Mucosa of stomach (tissue), 1 donor: ENCODE data around the gene NEURL1B.

ENCODE experiments used
- H3K27me3 ChIP-seq: one replicate; pipeline ENCODE4 v1.7.0; 2013; ENCODE audit warnings: mild to moderate bottlenecking, low read length; ENCODE audit not compliant: control insufficient read depth, insufficient read depth
- H3K36me3 ChIP-seq: one replicate; pipeline ENCODE4 v1.7.0; 2013; ENCODE audit warnings: low read length; ENCODE audit not compliant: control insufficient read depth, insufficient read depth
- H3K4me1 ChIP-seq: one replicate; pipeline ENCODE4 v1.7.0; 2013; ENCODE audit warnings: mild to moderate bottlenecking, low read length; ENCODE audit not compliant: control insufficient read depth, insufficient read depth
- H3K4me3 ChIP-seq: one replicate; pipeline ENCODE4 v1.7.0; 2013; ENCODE audit warnings: low read length
- H3K9ac ChIP-seq: one replicate; pipeline ENCODE4 v1.7.0; 2013; ENCODE audit warnings: mild to moderate bottlenecking, low read length, moderate library complexity
- H3K9me3 ChIP-seq: one replicate; pipeline ENCODE4 v1.7.0; 2013; ENCODE audit warnings: mild to moderate bottlenecking, low read length, moderate library complexity; ENCODE audit not compliant: control insufficient read depth
- donor health status: Pancreatic carcinoma.

The NEURL1B gene

DNA sequence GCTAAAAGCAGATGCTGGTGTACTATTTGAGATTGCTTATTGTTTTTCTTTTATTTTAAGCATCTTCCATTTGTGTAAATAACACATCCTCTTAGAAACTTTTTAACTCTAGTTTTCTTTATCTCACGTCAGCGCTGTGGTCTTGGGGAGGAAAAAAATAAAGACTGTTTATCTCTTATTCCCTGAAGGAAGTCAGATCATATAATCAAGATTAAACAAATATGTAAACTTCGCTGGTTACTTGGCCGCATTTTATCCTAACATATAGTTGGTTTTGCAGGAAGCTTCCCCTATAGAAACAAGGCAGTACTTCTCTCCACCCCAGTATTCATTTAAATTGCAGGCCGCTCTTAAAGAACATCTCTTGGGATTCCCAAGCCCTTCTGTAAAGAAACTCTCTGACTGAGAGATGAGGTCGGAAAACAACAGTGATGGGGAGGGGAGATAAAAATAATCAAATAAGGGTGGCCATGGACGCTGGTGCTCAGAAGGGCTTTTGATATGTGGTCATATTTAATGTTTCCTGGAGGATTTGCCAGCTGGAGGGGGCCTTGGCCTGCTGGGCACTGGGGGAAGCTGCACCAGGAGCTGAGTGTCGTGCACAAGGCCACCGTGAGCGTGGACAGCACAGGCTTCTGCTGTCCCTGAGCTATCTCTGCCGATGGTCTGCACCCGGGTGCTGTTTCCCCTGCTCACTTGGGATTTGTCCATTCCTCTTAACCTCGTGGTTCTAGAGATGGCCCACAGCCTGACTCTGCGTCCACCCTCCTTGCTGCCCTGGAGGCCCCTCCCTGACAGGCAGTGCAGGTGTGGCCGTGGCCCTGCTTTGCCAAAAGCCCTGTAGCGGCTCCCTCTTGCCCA lies 23.8 kb downstream of the NEURL1B start:
- H3K27me3 ChIP-seq: no peaks in the 10 kb centered on the region
- peaks cover 28% of the 10 kb centered on the region for H3K4me1 ChIP-seq
- no peak overlapping the region for H3K4me3 ChIP-seq
- H3K36me3 ChIP-seq: no peaks in the 10 kb centered on the region
- no peak overlapping the region for H3K9ac ChIP-seq
- no peaks in the 10 kb centered on the region for H3K9me3 ChIP-seq

DNA sequence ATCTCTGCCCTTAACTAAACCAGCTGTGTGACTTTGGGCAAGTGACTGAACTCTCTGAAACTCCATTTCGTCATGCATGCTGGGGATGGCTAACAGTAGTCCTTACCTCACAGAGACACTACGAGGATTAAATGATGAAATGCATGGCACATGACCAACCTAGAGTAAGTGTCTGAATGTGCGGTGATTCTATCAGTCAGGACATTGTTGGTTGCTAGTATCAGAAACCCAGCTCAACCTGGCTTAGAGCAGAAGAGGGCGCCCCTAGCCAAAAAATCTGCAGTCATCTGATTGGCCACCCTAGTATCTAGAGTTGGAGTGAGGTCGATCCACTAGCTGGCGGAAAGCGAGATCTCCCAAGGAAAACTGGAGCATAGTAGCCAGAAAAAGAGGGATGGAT lies 25.2 kb downstream of the NEURL1B start:
- Histone ChIP-seq H3K4me1 (peaks cover 17% of the 10 kb centered on the region), H3K4me3 (no peak overlapping the region), H3K9me3 (no peaks in the 10 kb centered on the region), H3K36me3 (no peaks in the 10 kb centered on the region), H3K27me3 (no peaks in the 10 kb centered on the region), H3K9ac (no peak overlapping the region)

DNA sequence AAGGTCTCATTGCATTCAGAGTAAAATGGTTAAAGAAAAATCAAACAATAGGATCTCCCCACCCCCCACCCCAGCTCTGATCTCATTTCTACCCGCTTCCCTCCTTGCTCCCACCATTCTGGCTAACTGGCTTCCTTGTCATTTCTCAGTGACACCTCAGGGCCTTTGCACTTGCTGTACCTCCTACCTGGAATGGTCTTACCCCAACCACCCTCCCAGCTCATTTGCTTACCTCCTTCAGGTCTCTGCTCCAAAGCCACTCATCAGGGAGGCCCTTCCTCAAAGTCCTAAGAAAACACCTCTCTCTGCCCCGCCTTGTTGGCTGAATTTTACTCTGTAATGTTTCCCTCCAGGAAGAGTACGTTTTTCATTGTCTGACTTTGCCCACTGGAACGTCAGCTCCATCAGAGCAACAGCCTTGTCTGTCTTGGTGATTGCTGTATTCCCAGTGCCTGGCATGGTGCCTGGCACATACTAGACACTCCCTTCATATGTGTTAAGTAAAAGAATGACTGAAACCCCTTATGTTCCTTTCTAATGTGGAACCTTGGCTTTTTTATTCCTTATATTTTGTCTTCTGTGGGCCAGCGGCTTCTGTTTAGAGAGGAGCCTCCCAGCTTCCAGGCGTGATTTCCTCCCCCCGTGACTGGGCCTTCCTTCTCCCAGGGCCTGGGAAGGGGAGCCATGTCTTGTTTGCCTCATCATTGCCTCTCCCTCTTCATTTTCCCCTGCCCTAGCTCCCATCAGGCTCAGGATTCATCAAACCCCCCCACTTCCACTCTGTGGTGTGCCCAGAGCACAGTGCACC lies 26.9 kb downstream of the NEURL1B start:
- peaks cover 17% of the 10 kb centered on the region for H3K4me1 ChIP-seq

DNA sequence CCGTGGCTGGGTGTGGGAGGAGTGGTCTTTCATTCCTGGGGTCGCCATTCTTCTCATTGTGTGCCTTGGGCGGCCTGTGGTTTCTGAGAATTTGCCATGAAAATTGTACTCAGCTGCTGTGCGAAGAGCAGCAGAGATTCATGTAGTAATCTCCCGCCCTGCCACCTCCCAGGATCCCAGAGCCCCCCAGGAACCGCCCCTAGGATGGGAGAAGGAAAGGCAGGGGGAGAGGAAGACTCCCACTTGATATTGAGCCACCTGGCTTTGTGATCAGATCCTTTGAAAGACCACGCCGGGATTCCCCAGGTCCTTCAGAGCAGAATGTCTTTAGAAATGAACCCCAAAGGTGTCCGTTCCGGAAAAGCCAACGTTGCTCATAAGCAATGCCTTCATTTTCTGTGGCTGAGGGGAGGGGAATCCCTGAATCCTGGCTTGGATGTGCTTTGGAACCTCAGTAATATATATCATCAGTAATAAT lies 27.6 kb downstream of the NEURL1B start:
- Histone ChIP-seq H3K9ac (no peak overlapping the region), H3K27me3 (no peaks in the 10 kb centered on the region), H3K4me1 (peaks cover 17% of the 10 kb centered on the region), H3K9me3 (no peaks in the 10 kb centered on the region), H3K36me3 (no peaks in the 10 kb centered on the region), H3K4me3 (no peak overlapping the region)

More for the DNA sequence above, 26.9 kb downstream of the NEURL1B start:
- Histone ChIP-seq H3K36me3 (no peaks in the 10 kb centered on the region), H3K4me3 (no peak overlapping the region), H3K9me3 (no peaks in the 10 kb centered on the region), H3K27me3 (no peaks in the 10 kb centered on the region), H3K9ac (no peak overlapping the region)

DNA sequence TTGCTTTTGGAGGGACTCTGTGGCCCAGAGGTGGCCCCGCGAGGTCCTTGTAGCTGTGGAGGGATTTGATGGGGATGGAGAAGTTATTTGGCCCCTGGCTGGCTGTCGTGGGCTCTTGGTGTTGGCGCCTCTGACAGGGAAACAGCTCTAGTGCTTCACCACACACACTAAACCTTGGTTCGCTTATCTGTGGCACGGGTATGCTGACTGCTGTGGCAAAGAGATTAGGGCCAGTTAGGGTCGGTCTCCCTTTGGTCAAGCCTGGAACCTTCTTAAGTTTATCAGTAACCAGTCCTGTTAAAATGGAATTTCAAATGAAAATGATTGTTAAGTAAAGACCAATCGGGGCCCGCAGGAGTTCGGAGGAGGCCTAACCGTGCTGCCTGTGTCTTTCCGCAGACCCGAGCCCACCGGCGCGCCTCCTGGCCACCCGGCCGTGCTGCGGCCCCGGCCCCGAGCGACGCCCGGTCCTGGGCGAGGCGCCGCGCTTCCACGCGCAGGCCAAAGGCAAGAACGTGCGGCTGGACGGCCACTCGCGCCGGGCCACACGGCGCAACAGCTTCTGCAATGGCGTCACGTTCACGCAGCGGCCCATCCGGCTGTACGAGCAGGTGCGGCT lies 28.4 kb downstream of the NEURL1B start:
- Histone ChIP-seq H3K9me3 (no peaks in the 10 kb centered on the region), H3K4me3 (no peak overlapping the region), H3K36me3 (no peaks in the 10 kb centered on the region), H3K4me1 (peaks cover 17% of the 10 kb centered on the region), H3K9ac (no peak overlapping the region), H3K27me3 (no peaks in the 10 kb centered on the region)

DNA sequence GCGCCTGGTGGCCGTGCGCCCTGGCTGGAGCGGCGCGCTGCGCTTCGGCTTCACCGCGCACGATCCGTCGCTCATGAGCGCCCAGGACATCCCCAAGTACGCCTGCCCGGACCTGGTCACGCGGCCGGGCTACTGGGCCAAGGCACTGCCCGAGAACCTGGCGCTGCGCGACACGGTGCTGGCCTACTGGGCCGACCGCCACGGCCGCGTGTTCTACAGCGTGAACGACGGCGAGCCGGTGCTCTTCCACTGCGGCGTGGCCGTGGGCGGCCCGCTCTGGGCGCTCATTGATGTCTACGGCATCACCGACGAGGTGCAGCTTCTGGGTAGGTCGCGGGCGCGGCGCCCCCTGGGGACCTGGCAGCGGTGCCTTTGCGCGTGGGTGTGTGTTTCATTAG lies 28.9 kb downstream of the NEURL1B start:
- peaks cover 12% of the 10 kb centered on the region for H3K4me1 ChIP-seq
- no peak overlapping the region for H3K9ac ChIP-seq
- H3K27me3 ChIP-seq: no peaks in the 10 kb centered on the region
- H3K36me3 ChIP-seq: no peaks in the 10 kb centered on the region
- H3K4me3 ChIP-seq: no peak overlapping the region
- H3K9me3 ChIP-seq: no peaks in the 10 kb centered on the region

DNA sequence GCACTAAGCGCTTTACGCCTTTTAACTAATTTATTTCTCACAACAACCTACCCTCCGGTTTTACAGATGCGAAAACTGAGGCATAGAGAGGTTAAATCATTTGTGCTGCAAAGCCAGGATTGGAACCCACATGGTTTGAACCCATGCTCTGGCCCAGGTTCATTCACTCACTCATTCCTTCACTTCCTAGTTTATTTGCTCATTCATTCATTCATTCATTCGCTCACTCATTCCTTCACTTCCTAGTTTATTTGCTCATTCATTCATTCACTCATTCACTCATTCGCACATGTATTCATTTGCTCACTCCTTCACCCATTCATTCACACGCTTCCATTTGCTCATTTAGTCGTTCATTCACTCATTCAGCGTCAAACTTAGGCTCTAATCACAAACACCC lies 29.4 kb downstream of the NEURL1B start:
- H3K4me3 ChIP-seq: no peak overlapping the region
- H3K36me3 ChIP-seq: no peaks in the 10 kb centered on the region
- no peaks in the 10 kb centered on the region for H3K27me3 ChIP-seq
- no peaks in the 10 kb centered on the region for H3K9me3 ChIP-seq
- no peak overlapping the region for H3K9ac ChIP-seq
- H3K4me1 ChIP-seq: peaks cover 7% of the 10 kb centered on the region

DNA sequence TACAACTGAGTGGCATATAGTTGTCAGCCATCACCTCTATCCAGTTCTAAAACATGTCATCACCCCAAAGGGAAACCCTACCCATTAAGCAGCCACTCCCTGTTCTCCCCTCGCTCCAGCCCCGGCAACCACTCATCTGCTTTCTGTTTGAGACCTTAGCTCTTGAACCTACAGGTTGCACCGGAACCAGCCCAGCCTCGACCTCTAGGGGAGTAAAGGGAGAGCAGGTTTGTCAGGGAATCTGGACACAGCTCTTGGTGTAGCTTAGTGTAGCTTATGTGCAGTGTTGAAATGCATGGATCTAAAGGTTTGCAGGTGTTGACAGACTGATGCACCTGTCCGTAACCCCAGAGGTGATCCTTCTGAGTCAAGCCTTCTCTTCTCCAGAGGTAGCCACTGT lies 30.0 kb downstream of the NEURL1B start:
- H3K27me3 ChIP-seq: no peaks in the 10 kb centered on the region
- no peaks in the 10 kb centered on the region for H3K9me3 ChIP-seq
- peaks cover 3% of the 10 kb centered on the region for H3K4me1 ChIP-seq
- H3K4me3 ChIP-seq: no peak overlapping the region
- no peak overlapping the region for H3K9ac ChIP-seq
- H3K36me3 ChIP-seq: no peaks in the 10 kb centered on the region

DNA sequence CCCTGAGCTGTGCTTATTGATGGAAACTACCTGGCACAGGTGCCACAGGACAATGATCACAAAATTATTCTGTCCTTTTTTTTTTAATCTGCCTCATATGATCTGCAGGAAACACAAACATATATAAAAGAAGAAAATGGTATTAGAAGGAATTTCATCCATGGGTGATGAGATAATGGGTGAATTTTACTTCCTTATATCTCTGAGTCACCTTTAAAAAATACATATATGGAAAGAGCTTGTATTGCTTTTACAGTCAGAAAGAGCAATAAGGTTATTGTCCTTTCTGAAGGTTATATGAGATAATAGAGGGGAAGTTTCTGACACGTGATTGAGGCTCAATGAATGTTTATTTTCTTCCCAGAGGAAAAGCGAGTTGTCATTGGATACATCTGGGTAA lies 31.6 kb downstream of the NEURL1B start:
- H3K36me3 ChIP-seq: no peaks in the 10 kb centered on the region
- H3K9ac ChIP-seq: no peak overlapping the region

DNA sequence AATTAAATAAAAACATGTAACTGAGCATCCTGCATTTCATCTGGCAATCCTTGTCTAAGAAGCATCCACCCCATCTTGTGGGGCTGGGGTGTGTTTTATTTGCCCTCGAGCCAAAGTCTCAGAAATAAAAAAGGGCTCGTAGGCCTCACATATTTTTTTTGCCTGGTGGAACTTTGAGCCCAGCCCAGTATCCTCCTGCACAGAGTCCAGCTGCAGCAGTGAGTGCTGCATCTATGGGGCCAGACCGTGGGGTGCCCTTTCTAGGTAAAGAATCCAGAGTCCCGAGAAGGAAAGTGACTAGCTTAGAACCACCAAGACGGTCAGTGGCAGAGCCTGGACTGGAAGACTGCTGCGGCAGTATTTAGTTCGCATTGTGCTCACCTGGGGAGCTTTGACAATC lies 33.1 kb downstream of the NEURL1B start:
- Histone ChIP-seq H3K27me3 (no peaks in the 10 kb centered on the region), H3K9me3 (no peaks in the 10 kb centered on the region), H3K4me3 (no peak overlapping the region), H3K9ac (no peak overlapping the region), H3K36me3 (no peaks in the 10 kb centered on the region), H3K4me1 (peaks cover 7% of the 10 kb centered on the region)

More for the DNA sequence above, 31.6 kb downstream of the NEURL1B start:
- Histone ChIP-seq H3K4me3 (no peak overlapping the region), H3K27me3 (no peaks in the 10 kb centered on the region), H3K9me3 (no peaks in the 10 kb centered on the region), H3K4me1 (peaks cover 3% of the 10 kb centered on the region)

DNA sequence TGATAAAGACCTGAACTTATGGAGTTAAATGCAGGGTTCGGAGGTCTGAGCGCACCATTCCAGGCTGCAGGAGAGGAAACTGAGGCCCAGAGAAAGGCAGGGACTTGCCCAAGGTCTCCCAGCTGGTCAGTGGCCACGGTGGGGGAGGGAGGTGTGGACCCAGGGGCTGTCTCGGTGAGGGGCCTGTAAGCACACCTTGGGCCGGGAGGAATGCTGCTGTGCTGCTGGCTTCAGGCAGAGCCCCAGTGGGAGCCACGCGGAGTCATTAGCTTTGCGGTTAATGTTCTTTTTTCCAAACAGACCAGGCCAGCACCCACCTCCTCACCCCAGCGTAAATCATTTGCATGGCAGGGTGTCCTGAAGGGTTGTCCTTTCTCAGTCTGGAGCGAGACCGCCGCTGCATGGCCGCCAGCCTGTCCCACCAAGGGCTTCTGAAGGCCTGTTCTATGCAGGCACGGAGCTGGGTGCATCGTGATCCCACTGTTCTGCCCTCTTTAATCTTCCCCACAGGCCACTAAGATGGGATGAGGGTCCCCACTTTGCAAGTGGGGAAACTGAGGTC lies 35.9 kb downstream of the NEURL1B start:
- Histone ChIP-seq H3K9me3 (no peaks in the 10 kb centered on the region), H3K9ac (no peak overlapping the region), H3K36me3 (no peaks in the 10 kb centered on the region), H3K4me3 (no peak overlapping the region), H3K27me3 (no peaks in the 10 kb centered on the region), H3K4me1 (peaks cover 18% of the 10 kb centered on the region)
